ENCODE results near the gene AVPI1.
"Not testable (repeated sequence)": the region's sequence is repeated elsewhere in the genome, so short reads cannot be mapped to it uniquely, and the experiment has no call there.

AVPI1 gene

DNA sequence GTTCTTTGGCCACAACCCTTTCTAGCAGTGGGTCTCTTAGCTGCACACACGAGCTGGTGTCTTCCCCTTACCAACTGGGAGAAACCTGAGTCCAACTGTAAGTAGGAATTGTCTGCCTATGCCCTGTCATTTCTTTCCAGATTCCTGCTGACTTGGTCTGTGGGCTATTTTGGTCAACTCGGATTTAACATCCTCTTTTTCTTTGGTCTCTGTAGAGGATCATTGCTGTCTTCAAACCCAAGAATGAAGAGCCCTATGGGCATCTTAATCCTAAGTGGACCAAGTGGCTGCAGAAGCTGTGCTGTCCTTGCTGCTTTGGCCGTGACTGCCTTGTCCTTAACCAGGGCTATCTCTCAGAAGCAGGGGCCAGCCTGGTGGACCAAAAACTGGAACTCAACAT lies 36.3 kb downstream of the AVPI1 start:
- TF ChIP-seq, protein P1, sequence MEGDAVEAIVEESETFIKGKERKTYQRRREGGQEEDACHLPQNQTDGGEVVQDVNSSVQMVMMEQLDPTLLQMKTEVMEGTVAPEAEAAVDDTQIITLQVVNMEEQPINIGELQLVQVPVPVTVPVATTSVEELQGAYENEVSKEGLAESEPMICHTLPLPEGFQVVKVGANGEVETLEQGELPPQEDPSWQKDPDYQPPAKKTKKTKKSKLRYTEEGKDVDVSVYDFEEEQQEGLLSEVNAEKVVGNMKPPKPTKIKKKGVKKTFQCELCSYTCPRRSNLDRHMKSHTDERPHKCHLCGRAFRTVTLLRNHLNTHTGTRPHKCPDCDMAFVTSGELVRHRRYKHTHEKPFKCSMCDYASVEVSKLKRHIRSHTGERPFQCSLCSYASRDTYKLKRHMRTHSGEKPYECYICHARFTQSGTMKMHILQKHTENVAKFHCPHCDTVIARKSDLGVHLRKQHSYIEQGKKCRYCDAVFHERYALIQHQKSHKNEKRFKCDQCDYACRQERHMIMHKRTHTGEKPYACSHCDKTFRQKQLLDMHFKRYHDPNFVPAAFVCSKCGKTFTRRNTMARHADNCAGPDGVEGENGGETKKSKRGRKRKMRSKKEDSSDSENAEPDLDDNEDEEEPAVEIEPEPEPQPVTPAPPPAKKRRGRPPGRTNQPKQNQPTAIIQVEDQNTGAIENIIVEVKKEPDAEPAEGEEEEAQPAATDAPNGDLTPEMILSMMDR (IDR thresholded peaks at IDR 0.05; ENCODE audit: unreplicated experiment in 3 of 3), result no peak
- Mint-ChIP-seq H3K4me1 (peaks cover 10% of the 10 kb centered on the region), H3K36me3 (ENCODE audit: low read depth) (peaks cover 46% of the 10 kb centered on the region), H3K9me3 (no peaks in the 10 kb centered on the region), H3K27me3 (ENCODE audit: low read depth) (no peaks in the 10 kb centered on the region), H3K4me3 (no peak overlapping the region), H3K27ac (no peak overlapping the region)

DNA sequence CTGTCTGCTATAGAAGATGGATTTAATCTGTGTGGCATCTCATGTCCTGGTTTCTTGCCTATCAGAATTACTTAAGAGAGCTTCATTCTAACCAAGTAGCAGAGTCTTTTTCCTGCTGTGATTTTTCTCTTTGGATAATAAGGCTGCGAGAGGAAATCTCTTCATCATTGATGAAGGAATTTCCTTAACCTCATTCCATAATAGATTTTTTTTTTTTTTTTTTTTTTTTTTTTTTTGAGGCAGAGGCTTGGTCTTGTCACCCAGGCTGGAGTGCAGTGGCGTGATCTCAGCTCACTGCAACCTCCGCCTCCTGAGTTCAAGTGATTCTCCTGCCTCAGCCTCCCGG lies 37.7 kb downstream of the AVPI1 start:
- peak overlapping the region; percentile 17 to 58 (median 30) for H3K27ac Mint-ChIP-seq
- not testable (repeated sequence) for H3K9me3 Mint-ChIP-seq; H3K4me3 Mint-ChIP-seq; H3K27me3 Mint-ChIP-seq (ENCODE audit: low read depth)
- peaks cover 10% of the 10 kb centered on the region for H3K4me1 Mint-ChIP-seq
- H3K36me3 Mint-ChIP-seq (ENCODE audit: low read depth), result peaks cover 47% of the 10 kb centered on the region

DNA sequence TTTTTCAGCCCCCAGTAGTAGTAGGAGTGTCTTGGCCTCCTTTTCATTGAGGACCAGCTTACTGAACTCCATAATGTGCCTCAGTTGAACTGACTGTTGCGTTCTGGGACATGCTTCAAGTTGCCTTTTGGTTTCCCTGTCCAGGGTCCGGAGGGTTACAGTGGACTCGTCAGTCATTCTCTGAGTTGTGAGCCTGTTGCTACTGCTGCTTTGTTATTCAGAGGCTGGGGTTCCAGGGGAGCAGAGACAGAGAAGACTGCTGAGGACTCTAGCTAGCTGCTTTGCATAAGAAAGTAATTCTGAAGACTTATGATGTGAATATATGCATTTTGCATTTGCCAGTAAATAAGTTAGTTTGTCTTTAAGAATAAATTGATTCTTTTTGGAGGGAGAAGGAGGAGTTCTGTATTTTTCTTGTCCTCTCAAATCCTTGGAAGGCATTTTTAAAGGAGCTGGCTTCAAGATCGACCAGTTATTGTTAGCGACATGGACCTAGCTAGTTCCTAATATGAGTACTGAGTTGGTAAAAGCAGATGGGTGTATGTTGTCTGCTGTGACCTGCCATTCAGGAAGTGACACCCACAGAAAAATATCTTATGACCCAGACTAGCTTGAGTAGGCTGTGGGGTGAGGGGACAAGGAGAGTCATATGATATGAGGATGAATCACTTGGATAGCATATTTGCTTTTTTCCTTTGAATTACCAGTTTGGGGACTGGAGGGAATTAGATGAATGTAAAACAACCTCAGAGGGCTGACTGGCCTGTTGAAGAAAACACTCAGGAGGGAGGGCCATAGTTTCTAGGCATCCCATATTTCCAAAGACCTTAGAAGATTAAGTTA lies 38.3 kb downstream of the AVPI1 start:
- peak overlapping the region; percentile 17 to 58 (median 30) for H3K27ac Mint-ChIP-seq
- H3K9me3 Mint-ChIP-seq, result no peaks in the 10 kb centered on the region
- no peak overlapping the region for H3K4me3 Mint-ChIP-seq
- peaks cover 10% of the 10 kb centered on the region for H3K4me1 Mint-ChIP-seq
- TF ChIP-seq, protein P1 (IDR thresholded peaks at IDR 0.05; ENCODE audit: unreplicated experiment in 3 of 3), result no peak
- H3K27me3 Mint-ChIP-seq (ENCODE audit: low read depth), result no peaks in the 10 kb centered on the region
- H3K36me3 Mint-ChIP-seq (ENCODE audit: low read depth), result peaks cover 45% of the 10 kb centered on the region

DNA sequence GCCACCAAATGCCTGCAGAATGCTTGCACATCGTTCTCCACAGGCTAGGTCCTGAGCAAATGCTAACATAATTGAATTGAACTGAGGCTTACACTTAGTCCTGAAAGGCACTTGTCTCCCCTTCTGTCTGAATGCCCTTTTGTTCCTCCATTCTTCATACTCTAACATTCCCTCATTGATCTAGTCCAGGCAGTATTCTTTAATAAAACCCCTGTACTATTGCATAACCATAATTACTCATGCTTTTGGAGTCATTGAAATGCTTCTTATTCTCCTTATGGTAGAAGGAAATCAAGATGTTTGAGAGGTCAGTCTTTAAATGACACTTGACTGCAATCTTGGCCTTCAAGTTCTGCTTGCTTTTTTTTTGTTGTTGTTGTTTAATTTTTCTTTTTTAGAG lies 39.5 kb downstream of the AVPI1 start:
- Mint-ChIP-seq H3K27ac (no peak overlapping the region), H3K9me3 (no peaks in the 10 kb centered on the region), H3K4me1 (peaks cover 21% of the 10 kb centered on the region), H3K4me3 (no peak overlapping the region), H3K27me3 (ENCODE audit: low read depth) (no peaks in the 10 kb centered on the region), H3K36me3 (ENCODE audit: low read depth) (peaks cover 40% of the 10 kb centered on the region)
- TF ChIP-seq, protein P1 (IDR thresholded peaks at IDR 0.05; ENCODE audit: unreplicated experiment in 3 of 3), result no peak

DNA sequence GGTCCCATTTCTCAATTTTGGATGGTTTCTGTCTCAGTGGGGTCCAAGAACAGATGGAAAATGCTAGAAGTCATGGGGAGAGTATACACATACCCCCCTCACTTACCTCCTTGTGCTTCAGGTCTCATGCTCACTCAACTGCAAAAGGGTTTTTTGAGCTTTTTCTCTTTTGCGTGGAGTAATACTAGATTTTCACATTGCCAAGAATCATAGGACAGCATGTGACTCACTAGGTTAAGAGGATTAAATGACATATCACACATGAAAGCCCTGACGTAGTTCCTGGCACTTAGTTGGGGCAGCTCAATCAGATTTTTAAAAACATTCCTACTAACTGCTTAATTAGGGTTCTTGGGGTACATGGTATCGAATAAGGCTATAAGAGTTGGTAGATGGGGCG lies 42.1 kb downstream of the AVPI1 start:
- H3K4me1 Mint-ChIP-seq, result peaks cover 30% of the 10 kb centered on the region
- TF ChIP-seq, protein P1 (IDR thresholded peaks at IDR 0.05; ENCODE audit: unreplicated experiment in 3 of 3), result no peak
- H3K27ac Mint-ChIP-seq, result no peak overlapping the region
- H3K4me3 Mint-ChIP-seq, result no peak overlapping the region
- peaks cover 5% of the 10 kb centered on the region for H3K27me3 Mint-ChIP-seq (ENCODE audit: low read depth)
- H3K36me3 Mint-ChIP-seq (ENCODE audit: low read depth), result peaks cover 33% of the 10 kb centered on the region
- no peaks in the 10 kb centered on the region for H3K9me3 Mint-ChIP-seq

DNA sequence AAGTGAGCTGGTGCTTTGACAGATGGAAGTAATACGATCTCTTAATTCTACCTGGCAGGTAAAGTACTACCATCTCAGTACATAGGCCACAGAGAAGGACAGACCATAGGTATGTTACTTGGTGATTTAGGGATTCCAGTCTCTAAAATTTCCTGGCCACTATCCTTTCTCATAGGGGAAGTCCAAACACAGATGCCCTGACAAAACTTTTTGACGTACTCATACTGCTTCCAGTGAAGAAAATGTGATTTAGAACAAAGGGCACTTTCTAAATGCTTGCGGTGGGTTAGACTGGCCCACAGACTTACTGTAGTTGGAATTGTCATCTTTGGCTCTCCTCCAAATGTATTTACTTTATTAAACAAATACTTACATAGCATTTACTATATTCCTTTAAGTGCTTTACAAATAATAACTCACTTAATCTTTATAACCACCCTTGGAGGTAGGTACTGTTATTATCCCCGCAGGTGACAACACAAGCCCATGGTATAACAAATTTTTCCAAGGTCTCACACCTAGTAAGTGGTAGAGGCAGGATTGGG lies 43.5 kb downstream of the AVPI1 start:
- Mint-ChIP-seq H3K9me3 (no peaks in the 10 kb centered on the region), H3K4me1 (peaks cover 21% of the 10 kb centered on the region), H3K27ac (no peak overlapping the region), H3K27me3 (ENCODE audit: low read depth) (peaks cover 5% of the 10 kb centered on the region), H3K4me3 (peak overlapping the region; percentile 79 to 100 (median 83)), H3K36me3 (ENCODE audit: low read depth) (peaks cover 26% of the 10 kb centered on the region)
- TF ChIP-seq, protein P1 (IDR thresholded peaks at IDR 0.05; ENCODE audit: unreplicated experiment in 3 of 3), result no peak

DNA sequence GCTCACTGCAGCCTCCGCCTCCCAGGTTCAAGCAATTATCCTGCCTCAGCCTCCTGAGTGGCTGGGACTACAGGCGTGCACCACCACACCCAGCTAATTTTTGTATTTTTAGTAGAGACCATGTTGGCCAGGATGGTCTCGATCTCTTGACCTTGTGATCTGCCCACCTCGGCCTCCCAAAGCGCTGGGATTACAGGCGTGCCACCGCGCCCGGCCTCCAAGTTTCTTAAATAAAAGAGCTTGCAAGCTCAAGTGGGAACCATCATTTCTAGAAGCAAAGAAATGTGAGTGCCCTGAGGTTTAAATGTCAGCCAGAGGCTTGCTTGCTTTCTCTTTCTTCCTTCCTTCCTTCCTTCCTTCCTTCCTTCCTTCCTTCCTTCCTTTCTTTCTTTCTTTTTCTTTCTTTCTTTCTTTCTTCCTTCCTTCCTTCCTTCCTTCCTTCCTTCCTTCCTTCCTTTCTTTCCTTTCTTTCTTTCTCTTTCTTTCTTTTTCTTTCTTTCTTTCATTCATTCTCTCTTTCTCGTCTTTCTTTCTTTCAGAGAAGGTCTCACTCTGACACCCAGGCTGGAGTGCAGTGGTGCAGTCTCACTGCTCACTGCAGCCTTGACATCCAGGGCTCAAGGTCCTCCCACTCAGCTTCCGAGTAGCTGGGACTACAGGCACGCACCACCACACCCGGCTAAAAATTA lies 44.4 kb downstream of the AVPI1 start:
- Mint-ChIP-seq H3K4me1 (peaks cover 19% of the 10 kb centered on the region), H3K36me3 (ENCODE audit: low read depth) (peaks cover 23% of the 10 kb centered on the region), H3K4me3 (peak overlapping the region; percentile 99 to 100 (median 99))
- not testable (repeated sequence) for H3K27ac Mint-ChIP-seq; H3K27me3 Mint-ChIP-seq (ENCODE audit: low read depth); H3K9me3 Mint-ChIP-seq
